T-helper 22 cell (primary cell): Measurements from ENCODE around the gene UBC.
"Not testable (repeated sequence)": the region's sequence is repeated elsewhere in the genome, so short reads cannot be mapped to it uniquely, and the experiment has no call there.

Source experiments
- DNase-seq: peaks from one replicate; pipeline ENCODE4 v3.0.0-alpha.2; 2020; ENCODE audit warnings: low read depth

UBC gene

GRCh38 chr12:124915239-124916236, 1.1 kb upstream of the UBC start:
- DNase-seq, result no peak

- peak; percentile 86 for DNase-seq
Measured at GRCh38 chr12:124913474-124914391, 717 bp downstream of the UBC start.

- DNase-seq, result not testable (repeated sequence)
Measured at GRCh38 chr12:124912529-124913287, 1.7 kb downstream of the UBC start.

GRCh38 chr12:124911521-124911920, 2.9 kb downstream of the UBC start:
- DNase-seq, result not testable (repeated sequence)

- no peak for DNase-seq
Measured at GRCh38 chr12:124910561-124911478, 3.6 kb downstream of the UBC start.

- no peak for DNase-seq
Measured at GRCh38 chr12:124909831-124910560, 4.5 kb downstream of the UBC start.

GRCh38 chr12:124906606-124907261, 7.7 kb downstream of the UBC start:
- DNase-seq, result peak; percentile 75

GRCh38 chr12:124904306-124905098, 9.9 kb downstream of the UBC start:
- DNase-seq, result no peak

GRCh38 chr12:124902916-124903315, 11.5 kb downstream of the UBC start:
- DNase-seq, result no peak

- DNase-seq, result no peak
Measured at GRCh38 chr12:124901003-124901402, 13.4 kb downstream of the UBC start.

- DNase-seq, result not testable (repeated sequence)
Measured at GRCh38 chr12:124900345-124900795, 14.1 kb downstream of the UBC start.

- no peak for DNase-seq
Measured at GRCh38 chr12:124898923-124899294, 15.5 kb downstream of the UBC start.

- peak; percentile 29 for DNase-seq
Measured at GRCh38 chr12:124898200-124898922, 16.1 kb downstream of the UBC start.

GRCh38 chr12:124896461-124896860, 18.0 kb downstream of the UBC start:
- DNase-seq, result no peak

- no peak for DNase-seq
Measured at GRCh38 chr12:124893792-124894516, 20.5 kb downstream of the UBC start.

GRCh38 chr12:124888260-124888659, 26.2 kb downstream of the UBC start:
- no peak for DNase-seq

- not testable (repeated sequence) for DNase-seq
Measured at GRCh38 chr12:124887766-124888165, 26.7 kb downstream of the UBC start.
